Kidney (tissue), 14 donors: ENCODE measurements around the gene CMTM7. TPM values are rescaled to one million over a fixed set of nuclear protein-coding genes. Genes with fewer than 3 reads are reported as not detected.
A peak's percentile ranks its signal among the peaks of the same experiment; 100 is the strongest.
"Not testable (repeated sequence)": the region's sequence is repeated elsewhere in the genome, so short reads cannot be mapped to it uniquely, and the experiment has no call there.

Source experiments
- DNase-seq, 5 donors: peaks; one replicate each; pipeline ENCODE4 v3.0.0-alpha.2; 2013 to 2020
- FAIRE-seq: peaks from 2 replicates; lab custom pipeline; 2012; peaks lifted over from hg19 to GRCh38; lab: Jason Lieb, UNC
- H3K27ac ChIP-seq, 2 donors: one replicate each; pipeline ENCODE4 v1.7.0; 2013; ENCODE audit warnings: low read depth in 2 of 2, low read length in 2 of 2, inconsistent platforms in 1 of 2
- H3K27me3 ChIP-seq: one replicate; pipeline ENCODE4 v1.7.1; 2013; ENCODE audit warnings: low read length, inconsistent platforms; ENCODE audit not compliant: control insufficient read depth, insufficient read depth
- H3K36me3 ChIP-seq, 3 donors: one replicate each; pipeline versions ENCODE4 v1.7.0 to v1.7.1; 2013; ENCODE audit warnings: low read length in 3 of 3, control low read depth in 1 of 3, inconsistent platforms in 1 of 3; ENCODE audit not compliant: insufficient read depth in 3 of 3, control insufficient read depth in 2 of 3
- H3K4me1 ChIP-seq, 3 donors: one replicate each; pipeline versions ENCODE4 v1.7.0 to v1.7.1; 2013; ENCODE audit warnings: low read length in 3 of 3, inconsistent platforms in 1 of 3, low read depth in 1 of 3; ENCODE audit not compliant: control insufficient read depth in 2 of 3, insufficient read depth in 2 of 3
- H3K4me3 ChIP-seq, 3 donors: one replicate each; pipeline versions ENCODE4 v1.7.0 to v1.8.1; 2013; ENCODE audit warnings: low read length in 3 of 3, control low read depth in 1 of 3, inconsistent platforms in 1 of 3
- H3K9ac ChIP-seq, 3 donors: one replicate each; pipeline versions ENCODE4 v1.7.0 to v1.7.1; 2013; ENCODE audit warnings: low read length in 3 of 3, control low read depth in 1 of 3, inconsistent platforms in 1 of 3
- H3K9me3 ChIP-seq, 3 donors: one replicate each; pipeline versions ENCODE4 v1.7.0 to v1.7.1; 2013; ENCODE audit warnings: low read length in 3 of 3, control low read depth in 1 of 3, inconsistent platforms in 1 of 3; ENCODE audit not compliant: control insufficient read depth in 2 of 3, insufficient read depth in 1 of 3
- CTCF ChIP-seq: IDR thresholded peaks from 3 replicates; pipeline ENCODE4 v1.5.1; 2012; ENCODE audit warnings: mild to moderate bottlenecking, moderate library complexity, borderline replicate concordance; ENCODE audit not compliant: insufficient read depth; ENCODE audit errors: extremely low read depth
- intact Hi-C: fragments of 100-400 bp; cut with DNase I; formaldehyde crosslinking; loops from one replicate; pipeline ENCODE4 v1.11.1; 2022
- polyA plus RNA-seq: library from polyadenylated mRNA; stranded (reverse); fragments of 350-450 nt; fragmentation: Illumina TruSeq; extraction: RNeasy Lipid Tissue Mini Kit (QIAGEN cat#74804); gene quantifications from one replicate; pipeline ENCODE4 v1.2.3, GENCODE V29; 2014; ENCODE audit warnings: low read depth, low replicate concordance; ENCODE audit not compliant: insufficient read depth
- total RNA-seq: library from RNA; stranded (reverse); fragmentation: NEBNext Ultra II Directional; extraction: Animal tissue kit (Norgen Biotek cat#: 25700); gene quantifications from one replicate; pipeline ENCODE4 v1.2.1, GENCODE V29; 2021
- donor health status: control.
- donor health status: control.
- donor health status: control.
- donor health status: control.
- donor health status: control.
- donor health status: DM: yes; HTN: yes; CAD: no.
- donor health status: Normal renal cell carcinoma (clear cell type).

The CMTM7 gene
- total and polyA plus RNA-seq, 2 donors from 2014 or later, result 26.0 to 38.2 TPM

DNA sequence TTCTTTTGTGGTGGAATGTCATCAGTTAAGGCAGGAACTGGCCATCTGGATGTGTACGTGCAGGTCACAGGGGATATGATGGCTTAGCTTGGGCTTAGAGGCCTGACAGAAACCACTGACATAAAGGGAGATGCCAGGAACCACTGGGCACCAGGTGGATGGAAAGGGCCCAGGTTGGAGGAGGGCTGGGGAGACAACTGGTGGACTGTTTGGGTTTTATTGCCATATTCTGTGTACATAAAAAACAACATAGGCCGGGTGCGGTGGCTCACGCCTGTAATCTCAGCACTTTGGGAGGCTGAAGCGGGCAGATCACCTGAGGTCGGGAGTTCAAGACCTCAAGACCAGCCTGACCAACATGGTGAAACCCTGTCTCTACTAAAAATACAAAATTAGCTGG is 75.2 kb downstream of the CMTM7 start:
- H3K4me1 ChIP-seq, H3K27me3 ChIP-seq, H3K4me3 ChIP-seq, FAIRE-seq, H3K9ac ChIP-seq, DNase-seq, H3K36me3 ChIP-seq, intact Hi-C loops, H3K9me3 ChIP-seq, H3K27ac ChIP-seq: not testable (repeated sequence)

GRCh38 chr3:32467333-32468070 is 75.8 kb downstream of the CMTM7 start:
- Histone ChIP-seq H3K27ac (peak overlapping the region in 1 of 2 donors; percentile 51), H3K4me1 (peaks cover 0 to 2% (median 0%) of the 10 kb centered on the region in 3 donors), H3K9me3 (no peaks in the 10 kb centered on the region), H3K36me3 (peaks cover 0 to 2% (median 0%) of the 10 kb centered on the region in 3 donors), H3K4me3 (peak overlapping the region in 2 of 3 donors; percentile 42 to 63), H3K9ac (peak overlapping the region in 1 of 3 donors; percentile 46), H3K27me3 (no peaks in the 10 kb centered on the region)
- TF ChIP-seq CTCF, result peak; percentile 95
- DNase-seq, result peak; percentile 84 to 93 (median 86)
- intact Hi-C loops, result no loop called here
- FAIRE-seq, result no peak

GRCh38 chr3:32469151-32469874 is 77.7 kb downstream of the CMTM7 start:
- peak overlapping the region in 1 of 2 donors; percentile 15 for H3K27ac ChIP-seq
- no peak overlapping the region for H3K9ac ChIP-seq
- no peak for FAIRE-seq

More at GRCh38 chr3:32469151-32469874, 77.7 kb downstream of the CMTM7 start:
- no peaks in the 10 kb centered on the region for H3K9me3 ChIP-seq
- no peak overlapping the region for H3K4me3 ChIP-seq
- H3K27me3 ChIP-seq, result no peaks in the 10 kb centered on the region
- DNase-seq, result no peak
- intact Hi-C loops, result no loop called here
- H3K36me3 ChIP-seq, result peaks cover 0 to 2% (median 0%) of the 10 kb centered on the region in 3 donors
- H3K4me1 ChIP-seq, result peaks cover 0 to 2% (median 0%) of the 10 kb centered on the region in 3 donors
- TF ChIP-seq CTCF, result no peak
